Retina (tissue), 1 donor: ENCODE results near the gene GAGE10.
"Not testable (repeated sequence)": the region's sequence is repeated elsewhere in the genome, so short reads cannot be mapped to it uniquely, and the experiment has no call there.

Source experiments
- DNase-seq: peaks from one replicate; pipeline ENCODE4 v3.0.0-alpha.2; 2016

GAGE10 gene

GRCh38 chrX:49330421-49330820 lies 27.0 kb downstream of the GAGE10 start:
- not testable (repeated sequence) for DNase-seq

- not testable (repeated sequence) for DNase-seq
Measured at GRCh38 chrX:49331282-49331681, 27.8 kb downstream of the GAGE10 start, which contains the start of gene GAGE13. Gene GAGE13, plus strand, starts transcription at chrX:49331582. Its CDS starts 1,156 bp downstream, at chrX:49332738.

- not testable (repeated sequence) for DNase-seq
Measured at GRCh38 chrX:49331841-49332240, 28.4 kb downstream of the GAGE10 start.

- DNase-seq: not testable (repeated sequence)
Measured at GRCh38 chrX:49341449-49341848, 38.0 kb downstream of the GAGE10 start.

- not testable (repeated sequence) for DNase-seq
Measured at GRCh38 chrX:49344496-49345175, 41.2 kb downstream of the GAGE10 start.

GRCh38 chrX:49345402-49345801 lies 42.0 kb downstream of the GAGE10 start:
- not testable (repeated sequence) for DNase-seq

GRCh38 chrX:49346150-49346549 lies 42.7 kb downstream of the GAGE10 start:
- not testable (repeated sequence) for DNase-seq
